Measurements from ENCODE around the gene NPAS4. TPM values are rescaled to one million over a fixed set of nuclear protein-coding genes. Genes with fewer than 3 reads are reported as not detected.

NPAS4 gene
- total RNA-seq, 1 donor from 2014 or later, result not detected

- Histone ChIP-seq H3K4me1 (peaks cover 16% of the 10 kb centered on the region), H3K27ac (no peak overlapping the region), H3K36me3 (peaks cover 0 to 18% of the 10 kb centered on the region in 2 donors), H3K4me3 (no peak overlapping the region), H3K27me3 (no peaks in the 10 kb centered on the region), H3K9me3 (no peaks in the 10 kb centered on the region)
- TF ChIP-seq POLR2AphosphoS5 (IDR thresholded peaks at IDR 0.05; ENCODE audit: insufficient read depth in 1 of 2, low read depth in 1 of 2), result no peak
- TF ChIP-seq POLR2A (IDR thresholded peaks at IDR 0.05), result no peak
- TF ChIP-seq CTCF (IDR thresholded peaks at IDR 0.05), result no peak
- intact Hi-C loops (cut with DNase I), result no loop called here
- no peak for DNase-seq (ENCODE audit: extremely low spot score in 2 of 2)
Observed at GRCh38 chr11:66472054-66472453, 51.2 kb downstream of the NPAS4 start.

- no peaks in the 10 kb centered on the region for H3K27me3 ChIP-seq
- H3K9me3 ChIP-seq, result no peaks in the 10 kb centered on the region
- TF ChIP-seq CTCF (IDR thresholded peaks at IDR 0.05) (no peak), POLR2A (IDR thresholded peaks at IDR 0.05) (no peak), POLR2AphosphoS5 (IDR thresholded peaks at IDR 0.05; ENCODE audit: insufficient read depth in 1 of 2, low read depth in 1 of 2) (no peak)
- H3K4me3 ChIP-seq, result no peak overlapping the region
- H3K36me3 ChIP-seq, result peaks cover 0 to 18% of the 10 kb centered on the region in 2 donors
- H3K4me1 ChIP-seq, result peaks cover 6% of the 10 kb centered on the region
- no peak overlapping the region for H3K27ac ChIP-seq
- DNase-seq (ENCODE audit: extremely low spot score in 2 of 2), result no peak
- intact Hi-C loops (cut with DNase I), result no loop called here
Observed at GRCh38 chr11:66473167-66473566, 52.3 kb downstream of the NPAS4 start.

- H3K27ac ChIP-seq, result no peak overlapping the region
- H3K9me3 ChIP-seq, result no peaks in the 10 kb centered on the region
- no peak overlapping the region for H3K4me3 ChIP-seq
- DNase-seq (ENCODE audit: extremely low spot score in 2 of 2), result no peak
- intact Hi-C loops (cut with DNase I), result no loop called here
- TF ChIP-seq POLR2A (IDR thresholded peaks at IDR 0.05) (no peak), POLR2AphosphoS5 (IDR thresholded peaks at IDR 0.05; ENCODE audit: insufficient read depth in 1 of 2, low read depth in 1 of 2) (no peak), CTCF (IDR thresholded peaks at IDR 0.05) (no peak)
- H3K36me3 ChIP-seq, result peaks cover 0 to 18% of the 10 kb centered on the region in 2 donors
- no peaks in the 10 kb centered on the region for H3K27me3 ChIP-seq
- H3K4me1 ChIP-seq, result peaks cover 7% of the 10 kb centered on the region
Observed at GRCh38 chr11:66473608-66474515, 53.0 kb downstream of the NPAS4 start.

- no peaks in the 10 kb centered on the region for H3K27me3 ChIP-seq
- H3K36me3 ChIP-seq, result peaks cover 0 to 18% of the 10 kb centered on the region in 2 donors
- intact Hi-C loops (cut with DNase I), result no loop called here
- peaks cover 18% of the 10 kb centered on the region for H3K4me1 ChIP-seq
- H3K9me3 ChIP-seq, result no peaks in the 10 kb centered on the region
- H3K27ac ChIP-seq, result no peak overlapping the region
- no peak for DNase-seq (ENCODE audit: extremely low spot score in 2 of 2)
- TF ChIP-seq POLR2AphosphoS5 (IDR thresholded peaks at IDR 0.05; ENCODE audit: insufficient read depth in 1 of 2, low read depth in 1 of 2), result no peak
- no peak for TF ChIP-seq CTCF (IDR thresholded peaks at IDR 0.05)
- TF ChIP-seq POLR2A (IDR thresholded peaks at IDR 0.05), result no peak
- H3K4me3 ChIP-seq, result no peak overlapping the region
Observed at GRCh38 chr11:66475349-66476172, 54.7 kb downstream of the NPAS4 start.

Small RNA genes lying within 50 kb of the gene (small RNA-seq; reads per million reads assigned to genes)
- gene RF00017 (not detected), gene RF00416 (not detected), gene RNU1-84P (not detected)

Other genes with a start within 250 kb of the NPAS4 start
- 14.0 TPM for gene KLC2, start 163.3 kb upstream of the NPAS4 start, total RNA-seq
- 72.7 TPM for gene RAB1B, start 152.4 kb upstream of the NPAS4 start, total RNA-seq
- 3.2 TPM for gene CNIH2, start 142.9 kb upstream of the NPAS4 start, total RNA-seq
- 130 TPM for gene YIF1A, start 131.9 kb upstream of the NPAS4 start, total RNA-seq
- 1.7 TPM for gene TMEM151A, start 129.1 kb upstream of the NPAS4 start, total RNA-seq
- gene CD248, start 104.0 kb upstream of the NPAS4 start, total RNA-seq, result 45.2 TPM
- 19.2 TPM for gene RIN1, start 84.6 kb upstream of the NPAS4 start, total RNA-seq
- 37.1 TPM for gene BRMS1, start 75.9 kb upstream of the NPAS4 start, total RNA-seq
- gene B4GAT1, start 73.4 kb upstream of the NPAS4 start, total RNA-seq, result 25.0 TPM
- gene SLC29A2, start 49.3 kb upstream of the NPAS4 start, total RNA-seq, result 4.2 TPM
- gene MRPL11, start 17.8 kb downstream of the NPAS4 start, total RNA-seq, result 49.4 TPM
- 21.6 TPM for gene PELI3, start 45.9 kb downstream of the NPAS4 start, total RNA-seq
- gene DPP3, start 59.4 kb downstream of the NPAS4 start, total RNA-seq, result 10.8 TPM
- gene BBS1, start 89.6 kb downstream of the NPAS4 start, total RNA-seq, result 53.8 TPM
- 16.5 TPM for gene ZDHHC24, start 125.0 kb downstream of the NPAS4 start, total RNA-seq
- not detected for gene ACTN3, start 125.9 kb downstream of the NPAS4 start, total RNA-seq
- gene CTSF, start 147.6 kb downstream of the NPAS4 start, total RNA-seq, result 85.7 TPM
- 0.74 TPM for gene CCDC87, start 172.0 kb downstream of the NPAS4 start, total RNA-seq
- 42.5 TPM for gene CCS, start 172.2 kb downstream of the NPAS4 start, total RNA-seq
- 34.9 TPM for gene RBM14, start 195.6 kb downstream of the NPAS4 start, total RNA-seq
- 61.1 TPM for gene RBM4, start 217.7 kb downstream of the NPAS4 start, total RNA-seq

Measured in vagina (tissue), 2 donors.